Measurements from ENCODE around the gene PSTK.

PSTK gene

DNA sequence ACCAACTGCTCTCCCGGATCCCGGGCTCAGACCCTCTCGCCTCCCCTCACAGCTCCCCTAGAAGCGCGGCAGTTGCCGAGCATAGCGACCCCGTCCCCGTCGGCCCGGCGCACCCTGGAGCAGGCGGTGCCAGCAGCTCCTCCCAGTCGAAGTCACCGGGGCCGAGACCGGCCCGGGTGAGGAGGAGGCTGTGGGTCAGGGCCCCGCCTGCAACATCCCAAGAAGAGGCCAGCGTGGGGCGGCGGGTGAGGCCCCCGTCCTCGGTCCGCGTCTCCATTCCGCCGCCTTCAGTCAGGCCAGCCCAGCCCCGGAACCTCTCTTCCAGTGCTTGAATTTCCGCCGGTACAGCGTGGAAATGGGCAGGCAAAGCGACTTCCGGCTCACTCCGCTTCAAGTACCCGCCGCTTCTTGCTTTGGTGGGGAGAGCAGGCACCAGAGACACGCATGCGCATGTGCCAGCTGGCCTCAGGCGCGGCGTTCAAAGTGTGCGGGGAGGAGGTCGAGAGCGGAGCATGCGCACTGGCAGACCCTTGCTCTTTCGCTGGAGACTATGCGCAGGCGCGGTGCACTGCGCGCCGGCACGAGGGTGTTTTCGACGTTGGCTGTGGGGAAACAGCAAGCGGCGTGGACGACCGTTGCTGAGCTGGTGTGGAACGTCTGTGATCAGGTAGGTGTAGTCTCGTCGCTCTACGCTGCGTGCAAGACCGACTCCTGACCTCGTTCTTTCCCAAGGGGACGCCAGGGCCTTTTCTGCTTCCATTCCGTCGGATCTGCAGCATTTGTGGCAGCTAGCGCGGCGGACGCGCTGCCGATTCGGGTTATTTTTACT lies 26.1 kb upstream of the PSTK start, which contains the start of gene C10orf88:
Gene C10orf88 (minus strand): TSS at position 326 of the 829 bp plus-strand sequence. CDS start 49 bp downstream, at position 277.
- DNase-seq (ENCODE audit: low read depth, low spot score) = peak; percentile 94
- peaks cover 17% of the 10 kb centered on the region for H3K36me3 ChIP-seq (ENCODE audit: insufficient read depth, insufficient read length, low read length)
- no peaks in the 10 kb centered on the region for H3K4me1 ChIP-seq (ENCODE audit: insufficient read depth, insufficient read length)
- H3K4me3 ChIP-seq (ENCODE audit: insufficient read length, low read depth) = peak within 1 kb of the TSS; percentile 78
- no peaks in the 10 kb centered on the region for H3K27me3 ChIP-seq (ENCODE audit: insufficient read depth, insufficient read length)
- peaks cover 7% of the 10 kb centered on the region; the same call in 1 of the 2 replicates for H3K9me3 ChIP-seq (ENCODE audit: insufficient read depth, low read length)
- peak within 1 kb of the TSS; percentile 88 for H3K9ac ChIP-seq (ENCODE audit: insufficient read length, low read depth)
- TF ChIP-seq ZNF274 (IDR thresholded peaks at IDR 0.05; ENCODE audit: low read depth, low read length) = no peak
- no peak for TF ChIP-seq YY1 (IDR thresholded peaks at IDR 0.05; ENCODE audit: insufficient read depth, insufficient read length)
- TF ChIP-seq SUZ12 (IDR thresholded peaks at IDR 0.05; ENCODE audit: extremely low read depth, insufficient read depth, insufficient read length) = no peak

DNA sequence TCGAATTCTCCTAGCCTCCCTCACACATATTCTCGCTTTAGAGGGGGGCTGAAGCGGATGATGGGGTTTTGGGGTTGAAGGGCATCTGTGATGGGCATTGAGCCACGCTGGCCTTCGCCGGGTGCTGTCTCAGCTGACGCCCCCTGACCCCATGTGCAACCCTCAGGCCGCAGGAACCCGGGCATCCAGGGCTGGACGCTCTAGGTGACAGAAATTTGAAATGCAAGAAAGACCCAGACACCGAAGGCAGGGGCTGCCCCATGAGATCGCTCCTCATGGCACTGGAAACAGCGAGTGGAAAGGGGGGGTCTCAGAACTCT lies 25.5 kb upstream of the PSTK start:
- Histone ChIP-seq H3K4me3 (ENCODE audit: insufficient read length, low read depth) (peak overlapping the region; percentile 78), H3K36me3 (ENCODE audit: insufficient read depth, insufficient read length, low read length) (peaks cover 12% of the 10 kb centered on the region), H3K4me1 (ENCODE audit: insufficient read depth, insufficient read length) (no peaks in the 10 kb centered on the region), H3K9ac (ENCODE audit: insufficient read length, low read depth) (peak overlapping the region; percentile 66), H3K27me3 (ENCODE audit: insufficient read depth, insufficient read length) (no peaks in the 10 kb centered on the region), H3K9me3 (ENCODE audit: insufficient read depth, low read length) (peaks cover 7% of the 10 kb centered on the region; the same call in 1 of the 2 replicates)
- DNase-seq (ENCODE audit: low read depth, low spot score) = no peak
- TF ChIP-seq YY1 (IDR thresholded peaks at IDR 0.05; ENCODE audit: insufficient read depth, insufficient read length) (no peak), SUZ12 (IDR thresholded peaks at IDR 0.05; ENCODE audit: extremely low read depth, insufficient read depth, insufficient read length) (no peak), ZNF274 (IDR thresholded peaks at IDR 0.05; ENCODE audit: low read depth, low read length) (no peak)

DNA sequence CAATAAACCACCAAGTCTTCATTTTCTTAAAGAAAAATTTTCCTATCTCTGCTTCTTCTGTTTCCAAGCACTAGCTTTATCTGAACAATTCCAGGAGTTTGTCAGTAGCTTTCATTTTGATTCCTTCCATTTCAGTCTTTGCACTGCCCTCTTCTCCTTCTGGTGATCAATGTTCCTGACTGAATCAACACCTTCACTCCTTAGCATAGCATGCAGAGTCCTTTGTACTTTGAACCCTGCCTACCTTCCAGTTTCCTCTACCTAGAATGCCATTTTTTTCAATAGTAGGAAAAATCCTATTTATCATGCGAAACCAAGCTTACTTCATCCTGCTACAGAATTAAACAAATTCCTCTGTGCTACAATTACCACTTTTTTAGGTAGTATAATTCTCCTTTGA lies 24.3 kb upstream of the PSTK start:
- no peak for TF ChIP-seq ZNF274 (IDR thresholded peaks at IDR 0.05; ENCODE audit: low read depth, low read length)
- no peak for TF ChIP-seq SUZ12 (IDR thresholded peaks at IDR 0.05; ENCODE audit: extremely low read depth, insufficient read depth, insufficient read length)
- no peak for TF ChIP-seq YY1 (IDR thresholded peaks at IDR 0.05; ENCODE audit: insufficient read depth, insufficient read length)
- Histone ChIP-seq H3K9ac (ENCODE audit: insufficient read length, low read depth) (no peak overlapping the region), H3K4me1 (ENCODE audit: insufficient read depth, insufficient read length) (no peaks in the 10 kb centered on the region)

DNA sequence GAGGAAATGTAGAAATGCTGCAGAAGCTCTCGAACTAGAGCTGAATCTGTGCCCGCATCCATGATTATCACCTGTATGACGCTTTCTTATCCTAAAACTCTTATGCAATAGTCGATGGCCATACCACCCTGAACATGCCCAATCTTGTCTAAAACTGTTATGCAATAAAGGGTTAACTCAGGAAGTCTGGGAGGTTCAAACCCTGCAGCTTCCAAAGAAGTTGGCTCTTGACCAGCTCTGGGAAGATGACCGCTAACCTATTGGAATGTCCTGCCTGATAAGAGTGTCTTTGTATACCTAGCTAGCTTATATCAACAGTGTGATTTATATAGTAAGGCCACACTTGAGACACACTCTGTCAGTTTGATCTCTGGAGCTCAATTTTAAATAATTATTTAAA lies 22.7 kb upstream of the PSTK start:
- H3K9ac ChIP-seq (ENCODE audit: insufficient read length, low read depth) = no peak overlapping the region
- no peaks in the 10 kb centered on the region for H3K4me1 ChIP-seq (ENCODE audit: insufficient read depth, insufficient read length)
- TF ChIP-seq SUZ12 (IDR thresholded peaks at IDR 0.05; ENCODE audit: extremely low read depth, insufficient read depth, insufficient read length) = no peak
- no peak for TF ChIP-seq YY1 (IDR thresholded peaks at IDR 0.05; ENCODE audit: insufficient read depth, insufficient read length)
- TF ChIP-seq ZNF274 (IDR thresholded peaks at IDR 0.05; ENCODE audit: low read depth, low read length) = no peak

More for the DNA sequence above, 24.3 kb upstream of the PSTK start:
- Histone ChIP-seq H3K4me3 (ENCODE audit: insufficient read length, low read depth) (no peak overlapping the region), H3K27me3 (ENCODE audit: insufficient read depth, insufficient read length) (no peaks in the 10 kb centered on the region), H3K36me3 (ENCODE audit: insufficient read depth, insufficient read length, low read length) (peaks cover 6% of the 10 kb centered on the region), H3K9me3 (ENCODE audit: insufficient read depth, low read length) (peaks cover 7% of the 10 kb centered on the region; the same call in 1 of the 2 replicates)
- no peak for DNase-seq (ENCODE audit: low read depth, low spot score)

DNA sequence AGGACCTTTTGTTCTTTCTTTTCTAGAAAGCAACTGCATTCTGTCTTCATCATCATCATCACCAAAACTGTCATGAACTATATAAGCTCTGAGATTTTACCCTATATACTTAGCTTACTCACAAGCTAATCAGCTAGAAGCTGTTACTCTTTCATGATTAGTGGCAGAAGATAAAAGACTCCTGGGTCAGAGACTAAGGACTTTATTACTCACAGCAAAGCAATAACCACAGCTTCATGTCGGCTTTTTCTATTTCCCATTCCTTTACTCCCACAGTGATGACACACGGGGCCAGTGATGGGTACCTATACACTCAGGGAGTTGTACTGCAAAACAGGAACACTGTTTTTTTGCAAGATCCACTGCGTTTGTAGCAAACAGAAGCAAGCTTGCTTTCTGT lies 17.8 kb upstream of the PSTK start:
- DNase-seq (ENCODE audit: low read depth, low spot score) = no peak
- peaks cover 15% of the 10 kb centered on the region for H3K36me3 ChIP-seq (ENCODE audit: insufficient read depth, insufficient read length, low read length)
- peaks cover 5% of the 10 kb centered on the region; the same call in 1 of the 2 replicates for H3K9me3 ChIP-seq (ENCODE audit: insufficient read depth, low read length)
- H3K27me3 ChIP-seq (ENCODE audit: insufficient read depth, insufficient read length) = no peaks in the 10 kb centered on the region
- H3K4me3 ChIP-seq (ENCODE audit: insufficient read length, low read depth) = no peak overlapping the region
- TF ChIP-seq ZNF274 (IDR thresholded peaks at IDR 0.05; ENCODE audit: low read depth, low read length) (no peak), SUZ12 (IDR thresholded peaks at IDR 0.05; ENCODE audit: extremely low read depth, insufficient read depth, insufficient read length) (no peak), YY1 (IDR thresholded peaks at IDR 0.05; ENCODE audit: insufficient read depth, insufficient read length) (no peak)
- no peak overlapping the region for H3K9ac ChIP-seq (ENCODE audit: insufficient read length, low read depth)
- H3K4me1 ChIP-seq (ENCODE audit: insufficient read depth, insufficient read length) = no peaks in the 10 kb centered on the region

More for the DNA sequence above, 22.7 kb upstream of the PSTK start:
- Histone ChIP-seq H3K4me3 (ENCODE audit: insufficient read length, low read depth) (no peak overlapping the region), H3K9me3 (ENCODE audit: insufficient read depth, low read length) (peaks cover 7% of the 10 kb centered on the region; the same call in 1 of the 2 replicates), H3K36me3 (ENCODE audit: insufficient read depth, insufficient read length, low read length) (no peaks in the 10 kb centered on the region), H3K27me3 (ENCODE audit: insufficient read depth, insufficient read length) (no peaks in the 10 kb centered on the region)
- no peak for DNase-seq (ENCODE audit: low read depth, low spot score)

DNA sequence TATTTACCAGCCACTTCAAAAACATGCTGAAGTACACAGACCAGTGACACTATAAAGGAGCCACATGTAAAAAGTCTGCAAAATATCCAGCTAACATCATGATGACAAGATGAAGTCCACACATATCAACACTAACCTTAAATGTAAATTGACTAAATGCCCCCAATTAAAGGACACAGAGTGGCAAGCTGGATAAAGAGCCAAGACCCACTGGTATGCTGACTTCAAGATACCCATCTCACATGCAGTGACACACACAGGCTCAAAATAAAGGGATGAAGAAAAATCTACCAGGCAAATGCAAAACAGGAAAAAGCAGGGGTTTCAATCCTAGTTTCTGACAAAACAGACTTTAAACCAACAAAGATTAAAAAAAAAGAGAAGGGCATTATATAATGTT lies 13.3 kb upstream of the PSTK start:
- Histone ChIP-seq H3K9ac (ENCODE audit: insufficient read length, low read depth) (no peak overlapping the region), H3K27me3 (ENCODE audit: insufficient read depth, insufficient read length) (no peaks in the 10 kb centered on the region), H3K36me3 (ENCODE audit: insufficient read depth, insufficient read length, low read length) (peaks cover 15% of the 10 kb centered on the region), H3K9me3 (ENCODE audit: insufficient read depth, low read length) (peaks cover 5% of the 10 kb centered on the region; the same call in 1 of the 2 replicates), H3K4me1 (ENCODE audit: insufficient read depth, insufficient read length) (no peaks in the 10 kb centered on the region), H3K4me3 (ENCODE audit: insufficient read length, low read depth) (no peak overlapping the region)
- TF ChIP-seq ZNF274 (IDR thresholded peaks at IDR 0.05; ENCODE audit: low read depth, low read length) (no peak), YY1 (IDR thresholded peaks at IDR 0.05; ENCODE audit: insufficient read depth, insufficient read length) (no peak), SUZ12 (IDR thresholded peaks at IDR 0.05; ENCODE audit: extremely low read depth, insufficient read depth, insufficient read length) (no peak)
- DNase-seq (ENCODE audit: low read depth, low spot score) = no peak

DNA sequence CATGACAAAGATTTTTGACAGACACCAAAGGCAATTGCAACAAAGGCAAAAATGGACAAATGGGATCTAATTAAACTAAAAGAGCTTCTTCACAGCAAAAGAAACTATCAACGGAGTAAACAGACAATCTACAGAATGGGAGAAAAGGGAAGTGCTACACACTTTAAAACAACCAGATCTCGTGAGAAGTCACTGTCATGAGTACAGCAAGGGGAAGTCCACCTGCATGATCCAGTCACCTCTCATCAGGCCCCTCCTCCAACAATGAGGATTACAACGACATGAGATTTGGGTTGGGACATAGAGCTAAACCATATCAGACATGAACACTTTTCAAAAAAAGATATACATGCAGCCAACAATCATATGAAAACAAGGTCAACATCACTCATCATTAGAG lies 11.5 kb upstream of the PSTK start:
- Histone ChIP-seq H3K4me1 (ENCODE audit: insufficient read depth, insufficient read length) (no peaks in the 10 kb centered on the region), H3K4me3 (ENCODE audit: insufficient read length, low read depth) (no peak overlapping the region)

More for the DNA sequence above, 11.5 kb upstream of the PSTK start:
- H3K27me3 ChIP-seq (ENCODE audit: insufficient read depth, insufficient read length) = no peaks in the 10 kb centered on the region
- peaks cover 15% of the 10 kb centered on the region for H3K36me3 ChIP-seq (ENCODE audit: insufficient read depth, insufficient read length, low read length)
- H3K9ac ChIP-seq (ENCODE audit: insufficient read length, low read depth) = no peak overlapping the region
- TF ChIP-seq ZNF274 (IDR thresholded peaks at IDR 0.05; ENCODE audit: low read depth, low read length) (no peak), YY1 (IDR thresholded peaks at IDR 0.05; ENCODE audit: insufficient read depth, insufficient read length) (no peak), SUZ12 (IDR thresholded peaks at IDR 0.05; ENCODE audit: extremely low read depth, insufficient read depth, insufficient read length) (no peak)
- no peak for DNase-seq (ENCODE audit: low read depth, low spot score)
- H3K9me3 ChIP-seq (ENCODE audit: insufficient read depth, low read length) = peaks cover 5% of the 10 kb centered on the region; the same call in 1 of the 2 replicates
